Mammary epithelial cell (primary cell): ENCODE measurements around the gene DIP2A.

Source experiments
- CTCF ChIP-seq, 2 donors: IDR thresholded peaks in 1 of 2; conservative IDR thresholded peaks in 1 of 2; 2 replicates each; pipeline ENCODE4 v1.5.1; 2011 to 2012; ENCODE audit warnings: inconsistent platforms in 2 of 2, low read length in 2 of 2, mild to moderate bottlenecking in 2 of 2, control low read depth in 1 of 2, low read depth in 1 of 2; ENCODE audit not compliant: insufficient read depth in 1 of 2; ENCODE audit errors: extremely low read depth in 1 of 2
- EZH2 ChIP-seq: IDR thresholded peaks from 2 replicates; pipeline ENCODE4 v1.6.1; 2012; ENCODE audit warnings: low read length, inconsistent platforms, borderline replicate concordance

GRCh38 chr21:46540087-46540710 is 81.5 kb downstream of the DIP2A start:
- TF ChIP-seq CTCF (conservative IDR thresholded peaks at IDR 0.05 in 1 of 2, IDR thresholded peaks at IDR 0.05 in 1 of 2; ENCODE audit: extremely low read depth in 1 of 2, insufficient read depth in 1 of 2, low read depth in 1 of 2, low read length in 2 of 2) (no peak), EZH2 (no peak)
